ENCODE measurements around the gene FSIP1.

The FSIP1 gene

DNA sequence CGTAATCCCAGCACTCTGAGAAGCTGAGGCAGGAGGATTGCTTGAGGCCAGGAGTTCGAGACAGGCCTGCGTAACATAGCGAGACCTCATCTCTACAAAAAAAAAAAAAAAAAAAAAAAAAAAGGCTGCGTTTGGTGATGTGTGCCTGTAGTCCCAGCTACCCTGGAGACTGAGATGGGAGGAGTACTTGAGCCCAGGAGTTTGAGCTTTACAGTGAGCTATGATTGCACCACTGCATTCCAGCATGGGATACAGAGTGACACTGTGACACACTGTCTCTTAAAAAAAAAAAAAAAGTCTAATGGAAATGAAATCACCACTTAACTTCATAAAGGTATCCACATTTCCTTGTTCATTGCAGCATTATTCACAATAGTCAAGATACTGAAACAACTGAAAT is 136.2 kb downstream of the FSIP1 start:
- ChIA-PET POLR2A (no interaction called here), CTCF (interaction anchor here (0.7 kb wide), 1 partner anchor 82 kb away, joined by 3 read pairs; no protein-coding TSS in a partner anchor)
- no peak overlapping the region for H3K4me3 ChIP-seq (ENCODE audit: low read depth, low read length)

DNA sequence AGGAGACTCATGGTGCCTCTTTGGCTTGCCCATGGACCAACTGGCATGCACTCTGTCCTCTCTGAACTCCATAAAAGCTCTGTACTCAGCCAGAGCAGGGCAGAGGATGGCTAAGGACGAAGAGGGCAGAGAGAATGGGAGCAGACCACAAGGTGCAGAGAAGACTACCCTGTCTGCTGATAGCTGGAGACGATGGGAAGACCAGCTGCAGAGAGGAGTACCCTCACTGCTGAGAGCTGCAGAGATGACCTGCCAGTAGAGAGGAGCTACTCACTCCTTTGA is 136.7 kb downstream of the FSIP1 start:
- ChIA-PET CTCF (interaction anchor here (0.7 kb wide), 1 partner anchor 82 kb away, joined by 3 read pairs; no protein-coding TSS in a partner anchor), POLR2A (no interaction called here)
- DNase-seq (ENCODE audit: low read depth, low spot score) = no peak
- no peak overlapping the region for H3K4me3 ChIP-seq (ENCODE audit: low read depth, low read length)
- TF ChIP-seq, protein P1, sequence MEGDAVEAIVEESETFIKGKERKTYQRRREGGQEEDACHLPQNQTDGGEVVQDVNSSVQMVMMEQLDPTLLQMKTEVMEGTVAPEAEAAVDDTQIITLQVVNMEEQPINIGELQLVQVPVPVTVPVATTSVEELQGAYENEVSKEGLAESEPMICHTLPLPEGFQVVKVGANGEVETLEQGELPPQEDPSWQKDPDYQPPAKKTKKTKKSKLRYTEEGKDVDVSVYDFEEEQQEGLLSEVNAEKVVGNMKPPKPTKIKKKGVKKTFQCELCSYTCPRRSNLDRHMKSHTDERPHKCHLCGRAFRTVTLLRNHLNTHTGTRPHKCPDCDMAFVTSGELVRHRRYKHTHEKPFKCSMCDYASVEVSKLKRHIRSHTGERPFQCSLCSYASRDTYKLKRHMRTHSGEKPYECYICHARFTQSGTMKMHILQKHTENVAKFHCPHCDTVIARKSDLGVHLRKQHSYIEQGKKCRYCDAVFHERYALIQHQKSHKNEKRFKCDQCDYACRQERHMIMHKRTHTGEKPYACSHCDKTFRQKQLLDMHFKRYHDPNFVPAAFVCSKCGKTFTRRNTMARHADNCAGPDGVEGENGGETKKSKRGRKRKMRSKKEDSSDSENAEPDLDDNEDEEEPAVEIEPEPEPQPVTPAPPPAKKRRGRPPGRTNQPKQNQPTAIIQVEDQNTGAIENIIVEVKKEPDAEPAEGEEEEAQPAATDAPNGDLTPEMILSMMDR (IDR thresholded peaks at IDR 0.05; ENCODE audit: insufficient read depth, low read length, missing control alignments) = no peak

More for the DNA sequence above, 136.2 kb downstream of the FSIP1 start:
- DNase-seq (ENCODE audit: low read depth, low spot score) = no peak
- TF ChIP-seq, protein P1 (IDR thresholded peaks at IDR 0.05; ENCODE audit: insufficient read depth, low read length, missing control alignments) = no peak

DNA sequence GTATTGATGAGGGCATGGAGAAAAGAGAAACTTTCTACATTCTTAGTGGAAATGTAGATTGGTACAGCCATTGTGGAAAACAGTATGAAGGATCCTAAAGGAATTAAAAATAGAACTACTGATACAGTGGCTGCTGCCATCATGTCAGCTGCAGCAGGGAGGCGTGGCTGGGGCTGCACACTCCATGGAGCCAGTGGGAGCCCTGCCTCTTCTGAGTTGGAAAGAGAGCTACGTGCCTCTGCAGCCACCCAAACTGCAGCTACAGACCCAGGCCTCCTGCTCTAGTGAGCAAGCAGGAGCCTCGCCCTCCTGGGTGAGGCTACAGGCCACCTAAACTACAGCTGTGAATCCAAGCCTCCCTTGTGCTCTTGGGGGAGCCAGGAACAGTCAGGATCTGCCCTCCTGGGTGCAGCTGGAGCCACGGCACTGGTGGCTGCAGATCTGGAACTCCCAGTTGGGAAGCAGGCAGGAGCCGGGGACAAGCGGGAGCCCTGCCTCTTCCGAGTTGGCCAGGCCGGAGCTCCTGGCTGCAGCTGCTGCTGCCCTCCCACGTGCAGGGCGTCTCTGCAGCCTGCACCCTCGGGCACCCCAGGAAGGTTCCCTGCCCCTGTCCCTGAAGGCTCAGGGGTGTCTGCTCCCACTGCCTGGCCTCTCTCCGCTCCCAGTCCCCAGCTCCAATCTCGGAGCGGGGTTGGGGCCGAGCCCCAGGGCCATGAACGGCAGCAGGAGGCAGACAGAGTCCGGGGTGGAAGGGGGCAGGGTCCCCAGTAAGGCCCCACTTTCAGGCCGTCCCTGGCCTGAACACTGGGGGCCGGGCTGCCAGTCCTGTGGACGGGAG is 137.3 kb downstream of the FSIP1 start:
- ChIA-PET POLR2A (no interaction called here), CTCF (interaction anchor here (1.1 to 1.6 kb wide), 3 partner anchors 10 to 111 kb away, joined by 3 to 4 read pairs (median 4); no protein-coding TSS in a partner anchor)
- no peak overlapping the region for H3K4me3 ChIP-seq (ENCODE audit: low read depth, low read length)
- TF ChIP-seq, protein P1 (IDR thresholded peaks at IDR 0.05; ENCODE audit: insufficient read depth, low read length, missing control alignments) = no peak
- DNase-seq (ENCODE audit: low read depth, low spot score) = no peak

DNA sequence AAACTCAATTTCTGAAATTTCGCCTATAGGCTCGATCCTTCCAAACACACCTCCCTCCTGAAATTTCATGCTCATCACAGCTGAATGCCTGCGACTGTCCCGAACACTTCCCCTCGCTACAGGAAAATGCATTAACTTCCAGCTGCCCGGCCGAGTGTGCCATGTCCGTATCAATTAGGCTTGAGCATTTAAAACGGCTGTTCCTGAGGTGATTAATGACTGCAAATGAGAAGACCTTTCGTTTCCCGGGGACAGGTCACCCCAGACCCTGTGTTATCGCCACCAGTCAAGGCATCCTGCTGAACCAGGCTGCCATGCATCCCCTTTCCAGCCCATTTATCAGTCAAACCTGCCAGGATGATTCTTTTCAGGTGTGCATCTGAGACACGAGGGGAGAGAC is 138.5 kb downstream of the FSIP1 start:
- TF ChIP-seq, protein P1 (IDR thresholded peaks at IDR 0.05; ENCODE audit: insufficient read depth, low read length, missing control alignments) = no peak
- no peak for DNase-seq (ENCODE audit: low read depth, low spot score)
- H3K4me3 ChIP-seq (ENCODE audit: low read depth, low read length) = no peak overlapping the region
- POLR2A ChIA-PET = no interaction called here
- CTCF ChIA-PET = interaction anchor here (1.1 to 2.1 kb wide), 4 partner anchors 9 to 113 kb away, joined by 3 to 6 read pairs (median 5); no protein-coding TSS in a partner anchor

DNA sequence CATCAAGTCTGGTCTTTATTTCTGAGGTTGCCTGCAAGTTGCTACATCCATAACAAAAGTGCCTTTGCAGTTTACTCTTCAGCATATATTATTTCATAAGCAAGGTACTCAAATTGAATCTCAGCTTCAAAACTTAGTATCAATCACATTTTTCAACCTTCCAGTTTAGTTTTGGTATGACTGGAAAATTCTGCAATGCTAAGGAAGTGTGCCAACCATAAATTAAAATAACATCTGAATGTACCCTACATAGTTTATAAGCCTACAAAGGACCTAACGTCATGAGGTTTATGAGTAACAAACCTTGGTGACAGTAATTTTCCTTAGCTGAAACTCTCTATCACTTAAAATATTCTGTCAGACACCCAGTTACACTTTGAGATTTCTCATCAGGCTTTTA is 138.9 kb downstream of the FSIP1 start:
- no peak overlapping the region for H3K4me3 ChIP-seq (ENCODE audit: low read depth, low read length)
- ChIA-PET CTCF (interaction anchor here (0.7 to 2.1 kb wide), 4 partner anchors 8 to 14 kb away, joined by 3 to 6 read pairs (median 5); no protein-coding TSS in a partner anchor), POLR2A (no interaction called here)
- no peak for DNase-seq (ENCODE audit: low read depth, low spot score)
- TF ChIP-seq, protein P1 (IDR thresholded peaks at IDR 0.05; ENCODE audit: insufficient read depth, low read length, missing control alignments) = no peak

DNA sequence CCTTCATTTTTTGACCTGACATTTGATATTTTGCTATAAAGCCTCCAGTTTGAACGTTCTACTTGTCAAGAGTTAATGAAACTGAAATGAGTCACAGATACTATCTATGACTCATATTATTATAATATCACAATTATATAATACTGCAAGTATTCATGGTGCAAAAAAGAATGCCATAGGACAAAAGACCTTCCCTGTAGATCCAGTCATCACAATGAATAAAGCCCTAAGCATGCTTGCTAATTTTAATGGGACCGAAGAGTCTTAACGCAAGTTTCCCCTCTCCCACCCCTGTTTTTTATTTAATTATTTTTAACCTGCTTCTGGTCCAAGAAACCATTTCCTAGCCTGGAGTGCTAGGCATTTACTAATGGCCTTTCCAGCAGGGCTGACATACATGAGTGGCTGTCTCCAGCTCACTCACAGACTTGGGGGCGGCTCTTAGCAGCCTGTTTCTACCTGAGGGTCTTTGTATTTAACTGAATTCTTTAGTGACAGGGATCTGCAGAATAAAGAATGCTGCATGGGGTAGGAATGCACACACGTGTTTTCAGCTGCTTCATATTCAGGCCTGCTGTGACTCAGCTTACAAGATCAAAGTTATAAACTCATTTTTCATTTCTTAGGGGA is 140.5 kb downstream of the FSIP1 start:
- CTCF ChIA-PET = interaction anchor here (1.2 to 2.1 kb wide), 2 partner anchors 11 to 13 kb away, joined by 3 to 6 read pairs; no protein-coding TSS in a partner anchor
- POLR2A ChIA-PET = interaction anchor here (0.7 to 1.1 kb wide), 2 partner anchors 56 to 354 kb away, joined by 3 read pairs; no protein-coding TSS in a partner anchor
- no peak overlapping the region for H3K4me3 ChIP-seq (ENCODE audit: low read depth, low read length)
- DNase-seq (ENCODE audit: low read depth, low spot score) = no peak
- TF ChIP-seq, protein P1 (IDR thresholded peaks at IDR 0.05; ENCODE audit: insufficient read depth, low read length, missing control alignments) = no peak
